ENCODE measurements around the gene SPEF1. TPM values are rescaled to one million over a fixed set of nuclear protein-coding genes. Genes with fewer than 3 reads are reported as not detected.

SPEF1 gene
- total RNA-seq, 4 donors from 2014 or later, result not detected

GRCh38 chr20:3758566-3758965 lies 22.7 kb downstream of the SPEF1 start:
- no peaks in the 10 kb centered on the region for H3K4me1 ChIP-seq
- peak overlapping the region in 3 of 4 donors; percentile 48 to 65 (median 58) for H3K27ac ChIP-seq
- no peaks in the 10 kb centered on the region for H3K9me3 ChIP-seq
- in situ Hi-C loops (cut with MboI; ENCODE audit: low sequenced_read_pairs in 4 of 4), result loop anchor here in 1 of 4 donors (25.0 kb wide), 1 partner anchor 329 kb away; no protein-coding TSS in a partner anchor
- intact Hi-C loops (cut with DNase I; ENCODE audit: low total_unique reads), result no loop called here
- no peaks in the 10 kb centered on the region for H3K27me3 ChIP-seq
- no peak overlapping the region for H3K4me3 ChIP-seq
- no peak for DNase-seq
- peak; percentile 17 to 23 for ATAC-seq
- TF ChIP-seq POLR2A (IDR thresholded peaks at IDR 0.05), result no peak
- TF ChIP-seq, protein P1, sequence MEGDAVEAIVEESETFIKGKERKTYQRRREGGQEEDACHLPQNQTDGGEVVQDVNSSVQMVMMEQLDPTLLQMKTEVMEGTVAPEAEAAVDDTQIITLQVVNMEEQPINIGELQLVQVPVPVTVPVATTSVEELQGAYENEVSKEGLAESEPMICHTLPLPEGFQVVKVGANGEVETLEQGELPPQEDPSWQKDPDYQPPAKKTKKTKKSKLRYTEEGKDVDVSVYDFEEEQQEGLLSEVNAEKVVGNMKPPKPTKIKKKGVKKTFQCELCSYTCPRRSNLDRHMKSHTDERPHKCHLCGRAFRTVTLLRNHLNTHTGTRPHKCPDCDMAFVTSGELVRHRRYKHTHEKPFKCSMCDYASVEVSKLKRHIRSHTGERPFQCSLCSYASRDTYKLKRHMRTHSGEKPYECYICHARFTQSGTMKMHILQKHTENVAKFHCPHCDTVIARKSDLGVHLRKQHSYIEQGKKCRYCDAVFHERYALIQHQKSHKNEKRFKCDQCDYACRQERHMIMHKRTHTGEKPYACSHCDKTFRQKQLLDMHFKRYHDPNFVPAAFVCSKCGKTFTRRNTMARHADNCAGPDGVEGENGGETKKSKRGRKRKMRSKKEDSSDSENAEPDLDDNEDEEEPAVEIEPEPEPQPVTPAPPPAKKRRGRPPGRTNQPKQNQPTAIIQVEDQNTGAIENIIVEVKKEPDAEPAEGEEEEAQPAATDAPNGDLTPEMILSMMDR (IDR thresholded peaks at IDR 0.05 in 4 of 5, conservative IDR thresholded peaks at IDR 0.05 in 1 of 5), result no peak
- no peaks in the 10 kb centered on the region for H3K36me3 ChIP-seq

- no peaks in the 10 kb centered on the region for H3K4me1 ChIP-seq
- intact Hi-C loops (cut with DNase I; ENCODE audit: low total_unique reads), result no loop called here
- peak; percentile 16 to 51 for ATAC-seq
- TF ChIP-seq, protein P1 (IDR thresholded peaks at IDR 0.05 in 4 of 5, conservative IDR thresholded peaks at IDR 0.05 in 1 of 5), result no peak
- TF ChIP-seq POLR2A (IDR thresholded peaks at IDR 0.05), result no peak
- no peak overlapping the region for H3K4me3 ChIP-seq
- H3K36me3 ChIP-seq, result no peaks in the 10 kb centered on the region
- no peak for DNase-seq
- H3K27ac ChIP-seq, result peak overlapping the region; percentile 37 to 65 (median 50)
- H3K9me3 ChIP-seq, result no peaks in the 10 kb centered on the region
- H3K27me3 ChIP-seq, result no peaks in the 10 kb centered on the region
- in situ Hi-C loops (cut with MboI; ENCODE audit: low sequenced_read_pairs in 4 of 4), result loop anchor here in 1 of 4 donors (25.0 kb wide), 1 partner anchor 330 kb away; no protein-coding TSS in a partner anchor
Measured at GRCh38 chr20:3757268-3757667, 24.0 kb downstream of the SPEF1 start.

DNA sequence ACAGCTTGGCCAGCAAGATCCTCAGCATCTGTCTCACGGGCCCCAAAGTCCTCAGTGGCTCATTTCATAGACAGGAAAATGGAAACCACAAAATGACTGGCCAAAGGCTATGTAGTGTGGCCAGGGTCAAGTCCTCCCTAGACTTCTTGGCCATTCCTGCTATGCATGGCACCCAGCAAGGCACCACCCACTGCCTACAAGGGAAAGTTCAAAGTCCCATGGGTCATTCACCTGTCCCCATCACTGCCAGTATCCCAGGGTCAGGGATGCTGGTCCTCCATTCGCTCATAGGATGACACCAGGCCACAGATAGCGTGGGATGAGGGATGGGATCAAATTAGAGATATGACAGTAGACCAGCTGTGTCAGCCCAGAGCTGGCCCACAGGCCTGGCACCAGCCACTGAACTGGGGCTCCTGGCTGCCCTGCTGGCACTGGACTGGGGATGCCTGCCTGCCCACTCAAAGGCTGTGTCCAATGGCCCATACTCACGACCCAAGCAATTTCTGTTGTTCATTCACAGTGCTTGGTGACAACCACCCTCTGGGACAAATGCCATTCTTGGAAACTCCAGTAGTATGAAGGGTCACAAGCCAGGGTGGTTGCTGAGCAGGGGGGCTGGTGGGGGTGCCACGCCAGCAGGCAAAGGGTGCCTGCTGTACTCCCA lies 25.3 kb downstream of the SPEF1 start:
- Histone ChIP-seq H3K27ac (no peak overlapping the region), H3K4me1 (no peaks in the 10 kb centered on the region), H3K9me3 (no peaks in the 10 kb centered on the region), H3K4me3 (no peak overlapping the region), H3K36me3 (no peaks in the 10 kb centered on the region), H3K27me3 (peaks cover 0 to 7% (median under 1%) of the 10 kb centered on the region in 3 donors)
- DNase-seq (no peak), ATAC-seq (no peak)
- in situ Hi-C loops (cut with MboI; ENCODE audit: low sequenced_read_pairs in 4 of 4) (loop anchor here in 1 of 4 donors (25.0 kb wide), 1 partner anchor 331 kb away; no protein-coding TSS in a partner anchor), intact Hi-C loops (cut with DNase I; ENCODE audit: low total_unique reads) (no loop called here)
- TF ChIP-seq, protein P1 (IDR thresholded peaks at IDR 0.05 in 4 of 5, conservative IDR thresholded peaks at IDR 0.05 in 1 of 5), result no peak
- TF ChIP-seq POLR2A (IDR thresholded peaks at IDR 0.05), result no peak

GRCh38 chr20:3755269-3755668 lies 26.0 kb downstream of the SPEF1 start:
- H3K4me3 ChIP-seq, result no peak overlapping the region
- H3K4me1 ChIP-seq, result no peaks in the 10 kb centered on the region
- no peak overlapping the region for H3K27ac ChIP-seq
- TF ChIP-seq, protein P1 (IDR thresholded peaks at IDR 0.05 in 4 of 5, conservative IDR thresholded peaks at IDR 0.05 in 1 of 5), result no peak
- TF ChIP-seq POLR2A (IDR thresholded peaks at IDR 0.05), result no peak
- no peaks in the 10 kb centered on the region for H3K9me3 ChIP-seq
- no peaks in the 10 kb centered on the region for H3K36me3 ChIP-seq
- DNase-seq (no peak), ATAC-seq (no peak)
- in situ Hi-C loops (cut with MboI; ENCODE audit: low sequenced_read_pairs in 4 of 4) (loop anchor here in 1 of 4 donors (25.0 kb wide), 1 partner anchor 332 kb away; no protein-coding TSS in a partner anchor), intact Hi-C loops (cut with DNase I; ENCODE audit: low total_unique reads) (no loop called here)
- peaks cover under 1 to 14% (median 5%) of the 10 kb centered on the region in 3 donors for H3K27me3 ChIP-seq

Data from gastrocnemius medialis (tissue), 4 donors.